ENCODE results near the gene KLHL14. TPM values are rescaled to one million over a fixed set of nuclear protein-coding genes. Genes with fewer than 3 reads are reported as not detected.

Gene KLHL14
- total RNA-seq, 3 donors from 2014 or later, result 0.32 to 0.59 (median 0.33) TPM

DNA sequence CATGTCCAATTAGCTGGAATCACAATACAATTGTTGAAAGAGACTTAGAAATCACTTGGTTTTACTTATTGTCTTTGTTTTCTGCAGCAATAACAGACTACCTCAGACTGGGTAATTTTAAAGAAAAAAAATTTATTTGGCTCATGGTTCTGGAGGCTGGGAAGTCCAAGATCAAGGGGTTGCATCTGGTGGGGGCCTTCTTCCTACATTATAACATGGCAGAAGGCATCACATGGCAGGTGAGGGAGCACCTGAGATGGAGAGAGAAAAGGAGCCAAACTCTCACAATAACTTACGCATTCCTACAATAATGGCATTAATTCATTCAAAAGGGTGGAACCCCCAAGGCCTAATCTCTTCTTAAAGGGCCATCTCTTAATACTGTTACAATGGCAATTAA is 37.5 kb upstream of the KLHL14 start:
- intact Hi-C loops (cut with DNase I; ENCODE audit: low total_unique reads), result no loop called here

DNA sequence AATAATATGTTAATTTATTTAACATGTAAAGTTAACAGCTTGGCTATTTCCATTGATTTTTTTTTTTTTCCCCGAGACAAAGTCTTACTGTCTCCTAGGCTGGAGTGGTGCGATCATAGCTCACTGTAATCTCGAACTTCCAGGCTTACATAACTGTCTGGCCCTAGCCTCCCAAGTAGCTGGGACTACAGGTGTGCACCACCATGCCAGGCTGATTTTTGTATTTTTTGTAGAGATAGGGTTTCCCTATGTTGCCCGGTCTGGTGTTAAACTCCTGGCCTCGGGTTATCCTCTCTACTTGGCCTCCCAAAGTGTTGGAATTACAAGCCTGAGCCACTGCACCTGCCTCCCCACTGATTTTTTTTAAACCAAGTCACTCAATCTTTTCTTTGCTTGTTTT is 32.5 kb upstream of the KLHL14 start:
- TF ChIP-seq, protein P1, sequence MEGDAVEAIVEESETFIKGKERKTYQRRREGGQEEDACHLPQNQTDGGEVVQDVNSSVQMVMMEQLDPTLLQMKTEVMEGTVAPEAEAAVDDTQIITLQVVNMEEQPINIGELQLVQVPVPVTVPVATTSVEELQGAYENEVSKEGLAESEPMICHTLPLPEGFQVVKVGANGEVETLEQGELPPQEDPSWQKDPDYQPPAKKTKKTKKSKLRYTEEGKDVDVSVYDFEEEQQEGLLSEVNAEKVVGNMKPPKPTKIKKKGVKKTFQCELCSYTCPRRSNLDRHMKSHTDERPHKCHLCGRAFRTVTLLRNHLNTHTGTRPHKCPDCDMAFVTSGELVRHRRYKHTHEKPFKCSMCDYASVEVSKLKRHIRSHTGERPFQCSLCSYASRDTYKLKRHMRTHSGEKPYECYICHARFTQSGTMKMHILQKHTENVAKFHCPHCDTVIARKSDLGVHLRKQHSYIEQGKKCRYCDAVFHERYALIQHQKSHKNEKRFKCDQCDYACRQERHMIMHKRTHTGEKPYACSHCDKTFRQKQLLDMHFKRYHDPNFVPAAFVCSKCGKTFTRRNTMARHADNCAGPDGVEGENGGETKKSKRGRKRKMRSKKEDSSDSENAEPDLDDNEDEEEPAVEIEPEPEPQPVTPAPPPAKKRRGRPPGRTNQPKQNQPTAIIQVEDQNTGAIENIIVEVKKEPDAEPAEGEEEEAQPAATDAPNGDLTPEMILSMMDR (IDR thresholded peaks at IDR 0.05), result no peak
- no peak for TF ChIP-seq POLR2AphosphoS5 (IDR thresholded peaks at IDR 0.05)
- intact Hi-C loops (cut with DNase I; ENCODE audit: low total_unique reads), result no loop called here
- H3K4me1 ChIP-seq, result no peaks in the 10 kb centered on the region
- H3K27me3 ChIP-seq, result peaks cover 0 to 6% of the 10 kb centered on the region in 2 donors
- DNase-seq (ENCODE audit: low spot score in 2 of 2), result no peak
- no peak overlapping the region for H3K4me3 ChIP-seq
- no peaks in the 10 kb centered on the region for H3K9me3 ChIP-seq
- H3K27ac ChIP-seq, result no peak overlapping the region
- no peaks in the 10 kb centered on the region for H3K36me3 ChIP-seq

More for the DNA sequence above, 37.5 kb upstream of the KLHL14 start:
- no peaks in the 10 kb centered on the region for H3K36me3 ChIP-seq
- DNase-seq (ENCODE audit: low spot score in 2 of 2), result no peak
- H3K9me3 ChIP-seq, result no peaks in the 10 kb centered on the region
- H3K27ac ChIP-seq, result no peak overlapping the region
- H3K4me3 ChIP-seq, result no peak overlapping the region
- TF ChIP-seq, protein P1 (IDR thresholded peaks at IDR 0.05), result no peak
- TF ChIP-seq POLR2AphosphoS5 (IDR thresholded peaks at IDR 0.05), result no peak
- TF ChIP-seq POLR2A (IDR thresholded peaks at IDR 0.05), result no peak
- no peaks in the 10 kb centered on the region for H3K4me1 ChIP-seq
- peaks cover 0 to 13% of the 10 kb centered on the region in 2 donors for H3K27me3 ChIP-seq

DNA sequence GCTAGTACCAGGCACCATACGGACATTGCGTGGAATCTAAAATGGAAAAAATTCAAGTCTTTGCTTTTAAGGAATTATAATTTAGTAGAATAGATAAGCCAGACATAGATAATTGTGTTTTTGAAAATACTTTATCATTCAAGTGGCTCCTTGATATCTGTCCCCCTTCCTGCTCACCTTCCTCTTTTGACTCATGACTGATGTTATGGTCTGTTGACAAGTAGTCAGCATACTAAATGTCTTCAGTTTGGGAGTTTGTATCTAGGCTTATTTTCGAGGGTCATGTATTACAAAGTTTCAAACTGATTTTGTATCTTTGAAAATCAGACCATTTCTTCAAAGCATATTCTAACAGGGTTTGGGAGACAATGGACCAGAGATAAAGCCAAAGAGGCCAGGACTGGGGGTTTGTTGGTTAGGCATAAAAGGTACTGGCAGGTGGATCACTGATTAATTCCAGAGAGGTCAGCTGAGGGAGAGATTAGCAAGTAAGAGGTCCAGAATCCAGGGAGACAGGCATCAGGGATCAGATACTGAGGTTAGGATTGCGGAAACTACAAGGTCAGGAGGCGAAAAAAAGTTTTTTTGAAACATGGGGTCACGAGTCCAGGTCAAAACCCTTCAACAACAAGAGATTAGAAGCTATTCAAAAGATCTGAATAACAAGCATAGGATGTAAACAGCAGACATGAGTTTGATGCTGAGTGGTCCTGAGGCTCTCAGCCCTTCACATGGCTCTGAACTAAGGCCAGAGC is 31.5 kb upstream of the KLHL14 start:
- no peak for DNase-seq (ENCODE audit: low spot score in 2 of 2)
- H3K27ac ChIP-seq, result no peak overlapping the region
- H3K36me3 ChIP-seq, result no peaks in the 10 kb centered on the region
- peaks cover 0 to 6% of the 10 kb centered on the region in 2 donors for H3K27me3 ChIP-seq
- no peaks in the 10 kb centered on the region for H3K9me3 ChIP-seq
- TF ChIP-seq POLR2AphosphoS5 (IDR thresholded peaks at IDR 0.05), result no peak
- TF ChIP-seq POLR2A (IDR thresholded peaks at IDR 0.05), result no peak
- TF ChIP-seq, protein P1 (IDR thresholded peaks at IDR 0.05), result no peak
- intact Hi-C loops (cut with DNase I; ENCODE audit: low total_unique reads), result no loop called here
- H3K4me3 ChIP-seq, result no peak overlapping the region
- H3K4me1 ChIP-seq, result no peaks in the 10 kb centered on the region

DNA sequence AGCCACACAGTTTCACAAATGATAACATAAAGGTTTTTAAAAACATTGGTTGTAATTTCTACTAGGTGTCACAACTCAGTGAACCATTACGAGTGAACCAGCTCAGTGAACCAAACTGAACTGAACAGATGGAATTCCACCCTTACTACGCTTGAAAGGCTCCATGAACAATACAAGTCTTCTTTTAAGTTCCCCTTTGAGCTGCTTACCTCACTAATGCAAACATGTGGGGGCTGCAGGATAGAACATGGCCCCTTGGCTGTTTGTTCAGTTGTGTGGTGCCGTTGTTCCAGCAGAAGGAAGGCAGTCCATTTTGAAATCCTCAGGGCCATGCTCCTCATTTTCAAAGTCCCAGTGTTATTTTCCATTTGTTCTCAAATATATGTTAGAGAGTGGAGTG is 30.7 kb upstream of the KLHL14 start:
- Histone ChIP-seq H3K4me3 (no peak overlapping the region), H3K27me3 (peaks cover 0 to 6% of the 10 kb centered on the region in 2 donors), H3K27ac (no peak overlapping the region), H3K36me3 (no peaks in the 10 kb centered on the region), H3K4me1 (no peaks in the 10 kb centered on the region), H3K9me3 (no peaks in the 10 kb centered on the region)
- intact Hi-C loops (cut with DNase I; ENCODE audit: low total_unique reads), result no loop called here
- no peak for DNase-seq (ENCODE audit: low spot score in 2 of 2)
- TF ChIP-seq, protein P1 (IDR thresholded peaks at IDR 0.05), result no peak
- TF ChIP-seq POLR2AphosphoS5 (IDR thresholded peaks at IDR 0.05) (no peak), POLR2A (IDR thresholded peaks at IDR 0.05) (no peak)

DNA sequence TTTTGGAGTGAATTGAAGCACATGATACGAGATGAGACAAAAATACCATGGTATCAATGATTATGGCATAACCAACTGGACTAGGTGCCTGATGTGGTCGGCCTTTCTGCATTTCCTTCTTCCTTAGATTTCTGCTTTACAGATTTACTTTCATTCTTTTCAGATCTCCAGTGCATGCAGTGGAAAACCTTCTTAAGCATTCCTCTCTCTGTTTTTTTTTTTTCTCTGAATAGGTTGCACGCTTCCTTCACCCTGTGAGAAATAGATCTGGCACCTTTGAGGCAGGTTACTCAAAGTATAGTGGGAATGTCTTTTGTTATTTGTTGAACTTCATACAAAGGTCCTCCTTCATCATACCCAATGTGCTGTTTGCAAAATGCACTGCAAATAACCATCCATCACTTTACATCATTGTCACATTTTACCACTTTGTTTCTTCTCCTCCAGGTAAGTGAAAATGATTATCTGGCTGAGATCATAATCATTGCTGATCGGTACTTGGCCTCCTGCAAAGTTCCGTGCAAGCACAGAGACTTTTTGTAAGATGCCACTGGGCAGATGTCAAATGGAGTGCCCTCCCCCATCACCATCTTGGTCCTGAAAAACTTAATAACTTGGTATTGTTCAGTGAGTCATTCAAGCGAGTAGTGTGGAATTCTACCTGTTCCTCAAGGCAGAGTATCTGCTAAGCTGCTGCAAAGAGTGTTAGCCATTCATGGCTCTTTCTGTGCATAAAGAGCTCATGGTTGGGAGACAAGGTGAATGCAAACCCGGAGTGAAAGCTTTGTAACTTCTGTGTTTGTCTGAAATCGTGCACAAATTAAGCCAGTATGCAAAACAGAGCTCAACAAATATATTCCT is 30.0 kb upstream of the KLHL14 start:
- Histone ChIP-seq H3K27ac (no peak overlapping the region), H3K9me3 (no peaks in the 10 kb centered on the region), H3K4me1 (no peaks in the 10 kb centered on the region), H3K4me3 (no peak overlapping the region), H3K36me3 (no peaks in the 10 kb centered on the region), H3K27me3 (peaks cover 0 to 6% of the 10 kb centered on the region in 2 donors)
- DNase-seq (ENCODE audit: low spot score in 2 of 2), result no peak
- intact Hi-C loops (cut with DNase I; ENCODE audit: low total_unique reads), result no loop called here
- TF ChIP-seq, protein P1 (IDR thresholded peaks at IDR 0.05), result no peak
- TF ChIP-seq POLR2AphosphoS5 (IDR thresholded peaks at IDR 0.05) (no peak), POLR2A (IDR thresholded peaks at IDR 0.05) (no peak)

Measured in breast epithelium (tissue), 4 donors.